ENCODE results near the gene BTBD9.

- TF ChIP-seq CTCF (IDR thresholded peaks at IDR 0.05) (no peak), POLR2A (IDR thresholded peaks at IDR 0.05) (no peak)
These were observed 360.3 kb downstream of the BTBD9 start for GRCh38 chr6:38279423-38279822.
